PC-3 (cell line): ENCODE results near the gene MED7. TPM values are rescaled to one million over a fixed set of nuclear protein-coding genes. Genes with fewer than 3 reads are reported as not detected.

Source experiments
- ATAC-seq: fragments of 200-7000 bp; cut with Tn5 transposase; 2 replicates; pipeline ENCODE4 v1.9.1; 2020; ENCODE audit warnings: mild to moderate bottlenecking, moderate library complexity
- BruUV-seq: library from RNA; stranded (reverse); fragments of 400-500 nt; replicated peaks from 2 replicates; lab custom pipeline; 2021; lab: Mats Ljungman, UMichigan
- CTCF ChIA-PET: fragments of 300-600 bp; sonication (Branson Sonifier 250); formaldehyde crosslinking; loops from one replicate; lab custom pipeline; 2022; ENCODE audit warnings: antibody characterized with exemption; lab: Charles Lee
- POLR2A ChIA-PET: fragments of 300-600 bp; sonication (Branson Sonifier 250); formaldehyde crosslinking; loops from one replicate; lab custom pipeline; 2022; ENCODE audit warnings: antibody characterized with exemption; ENCODE audit not compliant: unreplicated experiment; lab: Charles Lee
- DNase-seq: peaks from one replicate; pipeline ENCODE4 v3.0.0-alpha.2; 2015
- H2AFZ ChIP-seq: fragments of 300-600 bp; sonication (generic); 2 replicates; pipeline ENCODE4 v1.6.0; 2016; ENCODE audit warnings: antibody characterized with exemption, low read length
- H3F3A ChIP-seq: fragments of 300-600 bp; sonication (generic); one replicate; pipeline ENCODE4 v1.6.0; 2017; ENCODE audit warnings: antibody characterized with exemption, low read length, control low read depth, mild to moderate bottlenecking; ENCODE audit not compliant: unreplicated experiment
- H3K27ac ChIP-seq: fragments of 300-600 bp; sonication (generic); 2 replicates; pipeline ENCODE4 v1.5.1; 2016; ENCODE audit warnings: mild to moderate bottlenecking, low read length
- H3K27me3 ChIP-seq: fragments of 300-600 bp; sonication (generic); 2 replicates; pipeline ENCODE4 v1.6.1; 2016; ENCODE audit warnings: low read length, mixed read lengths
- H3K36me3 ChIP-seq: fragments of 300-600 bp; sonication (generic); 2 replicates; pipeline ENCODE4 v1.6.1; 2016; ENCODE audit warnings: low read depth, mixed run types, low read length, mixed read lengths
- H3K4me1 ChIP-seq: fragments of 300-600 bp; sonication (generic); 2 replicates; pipeline ENCODE4 v1.5.1; 2016; ENCODE audit warnings: low read length; ENCODE audit not compliant: insufficient read depth
- H3K4me2 ChIP-seq: fragments of 300-600 bp; sonication (generic); 2 replicates; pipeline ENCODE4 v1.6.0; 2016; ENCODE audit warnings: low read length
- H3K4me3 ChIP-seq: fragments of 300-600 bp; sonication (generic); 2 replicates; pipeline ENCODE4 v1.5.1; 2016; ENCODE audit warnings: mild to moderate bottlenecking, low read length, mixed read lengths
- H3K79me2 ChIP-seq: fragments of 300-600 bp; sonication (generic); 2 replicates; pipeline ENCODE4 v1.6.1; 2017; ENCODE audit warnings: low read length, mixed read lengths
- H3K9ac ChIP-seq: fragments of 300-600 bp; sonication (generic); 2 replicates; pipeline ENCODE4 v1.6.0; 2016; ENCODE audit warnings: mild to moderate bottlenecking, low read length
- H3K9me2 ChIP-seq: fragments of 300-600 bp; sonication (generic); replicated peaks from 2 replicates; pipeline ENCODE4 v1.6.1; 2016; ENCODE audit warnings: mixed run types, low read length, mixed read lengths
- H3K9me3 ChIP-seq: fragments of 300-600 bp; sonication (generic); 2 replicates; pipeline ENCODE4 v1.6.1; 2016; ENCODE audit warnings: low read length, mixed read lengths
- H4K20me1 ChIP-seq: fragments of 300-600 bp; sonication (generic); 2 replicates; pipeline ENCODE4 v1.6.1; 2016; ENCODE audit warnings: low read length, mixed read lengths
- CTCF ChIP-seq: fragments of 300-600 bp; sonication (generic); conservative IDR thresholded peaks from 2 replicates; pipeline ENCODE4 v1.5.1; 2017; ENCODE audit warnings: antibody characterized with exemption, low read depth, mild to moderate bottlenecking, low read length
- EZH2 ChIP-seq: fragments of 300-600 bp; sonication (generic); IDR thresholded peaks from one replicate; pipeline ENCODE4 v1.6.1; 2017; ENCODE audit warnings: antibody characterized with exemption, mild to moderate bottlenecking, low read length; ENCODE audit not compliant: unreplicated experiment
- EZH2phosphoT487 ChIP-seq: fragments of 300-600 bp; sonication (generic); IDR thresholded peaks from 2 replicates; pipeline ENCODE4 v1.6.1; 2018; ENCODE audit warnings: mild to moderate bottlenecking, antibody characterized with exemption, low read length, borderline replicate concordance
- intact Hi-C: fragments of 100-400 bp; cut with micrococcal nuclease; formaldehyde crosslinking; loops from 2 replicates; pipeline ENCODE4 v1.9.0; 2023
- total RNA-seq: library from RNA; depleted of rRNA; stranded (reverse); fragments of >200 nt; gene quantifications from 2 replicates; pipeline ENCODE4 v1.2.3, GENCODE V29; 2014

The MED7 gene
- total RNA-seq, 1 experiment from 2014 or later = 14.8 TPM

GRCh38 chr5:157180374-157181264 lies 38.0 kb upstream of the MED7 start, which contains the start of gene ITK:
Gene ITK, plus strand, starts transcription at chr5:157180840. Its CDS starts 138 bp downstream, at chr5:157180978.
- Histone ChIP-seq H4K20me1 (no peaks in the 10 kb centered on the region), H3K79me2 (no peaks in the 10 kb centered on the region), H3K27ac (no peak within 1 kb of the TSS), H3K27me3 (peaks cover 79% of the 10 kb centered on the region), H3K4me3 (no peak within 1 kb of the TSS), H3K9ac (no peak within 1 kb of the TSS), H3K4me2 (no peak within 1 kb of the TSS), H3K9me2 (no peaks in the 10 kb centered on the region), H3K9me3 (no peaks in the 10 kb centered on the region), H3F3A (no peaks in the 10 kb centered on the region), H3K36me3 (no peaks in the 10 kb centered on the region), H3K4me1 (no peaks in the 10 kb centered on the region), H2AFZ (no peak within 1 kb of the TSS)
- ChIA-PET POLR2A (no interaction called here), CTCF (interaction anchor here (0.7 kb wide), 1 partner anchor 180 kb away, joined by 3 read pairs; no protein-coding TSS in a partner anchor)
- DNase-seq = no peak
- ATAC-seq = no peak
- TF ChIP-seq CTCF (no peak), EZH2 (no peak), EZH2phosphoT487 (0 out of 2 replicates have a peak, but pooled peaks have one; percentile 16)
- no TSS peak for BruUV-seq
- intact Hi-C loops = no loop called here

- Histone ChIP-seq H3K4me3 (no peak overlapping the region), H3K79me2 (no peaks in the 10 kb centered on the region), H3K9me3 (no peaks in the 10 kb centered on the region), H3K27me3 (peaks cover 80% of the 10 kb centered on the region), H3F3A (no peaks in the 10 kb centered on the region), H2AFZ (no peak overlapping the region), H3K27ac (no peak overlapping the region), H3K9me2 (no peaks in the 10 kb centered on the region), H3K4me2 (no peak overlapping the region), H3K9ac (no peak overlapping the region), H3K36me3 (no peaks in the 10 kb centered on the region), H4K20me1 (no peaks in the 10 kb centered on the region), H3K4me1 (no peaks in the 10 kb centered on the region)
- CTCF ChIA-PET = no interaction called here
- ATAC-seq (no peak), DNase-seq (no peak)
- POLR2A ChIA-PET = no interaction called here
- TF ChIP-seq CTCF = no peak
- no peak for TF ChIP-seq EZH2phosphoT487
- TF ChIP-seq EZH2 = no peak
- BruUV-seq = no TSS peak
- intact Hi-C loops = no loop called here
Observed at GRCh38 chr5:157178966-157179365, 36.3 kb upstream of the MED7 start.

GRCh38 chr5:157177953-157178352 lies 35.3 kb upstream of the MED7 start:
- H3K9me3 ChIP-seq = no peaks in the 10 kb centered on the region
- H2AFZ ChIP-seq = no peak overlapping the region
- intact Hi-C loops = no loop called here
- no peaks in the 10 kb centered on the region for H4K20me1 ChIP-seq
- H3K9me2 ChIP-seq = no peaks in the 10 kb centered on the region
- ChIA-PET CTCF (no interaction called here), POLR2A (no interaction called here)
- BruUV-seq = no TSS peak
- no peaks in the 10 kb centered on the region for H3K4me1 ChIP-seq
- no peak overlapping the region for H3K27ac ChIP-seq
- no peak overlapping the region for H3K9ac ChIP-seq
- ATAC-seq (0 out of 2 replicates have a peak, but pooled peaks have one; percentile 27), DNase-seq (peak; percentile 24)
- H3K4me2 ChIP-seq = no peak overlapping the region
- H3K4me3 ChIP-seq = no peak overlapping the region
- no peaks in the 10 kb centered on the region for H3F3A ChIP-seq
- no peaks in the 10 kb centered on the region for H3K36me3 ChIP-seq
- no peaks in the 10 kb centered on the region for H3K79me2 ChIP-seq
- TF ChIP-seq CTCF (no peak), EZH2phosphoT487 (no peak), EZH2 (no peak)
- H3K27me3 ChIP-seq = peaks cover 71% of the 10 kb centered on the region
